GM18505 (cell line): ENCODE results near the gene EXOC4.

ENCODE experiments used
- ATAC-seq: cut with Tn5 transposase; IDR thresholded peaks from one replicate; pipeline ENCODE4 v1.9.1; 2021; ENCODE audit not compliant: unreplicated experiment
- POLR2A ChIP-seq: IDR thresholded peaks from 4 replicates; pipeline ENCODE4 v1.6.1; 2011; ENCODE audit warnings: borderline replicate concordance; ENCODE audit not compliant: insufficient read depth, insufficient read length; ENCODE audit errors: extremely low read depth

The EXOC4 gene

GRCh38 chr7:133502972-133503371 is 250.1 kb downstream of the EXOC4 start:
- no peak for TF ChIP-seq POLR2A
- no peak for ATAC-seq

GRCh38 chr7:133504825-133505224 is 251.9 kb downstream of the EXOC4 start:
- TF ChIP-seq POLR2A = no peak

DNA sequence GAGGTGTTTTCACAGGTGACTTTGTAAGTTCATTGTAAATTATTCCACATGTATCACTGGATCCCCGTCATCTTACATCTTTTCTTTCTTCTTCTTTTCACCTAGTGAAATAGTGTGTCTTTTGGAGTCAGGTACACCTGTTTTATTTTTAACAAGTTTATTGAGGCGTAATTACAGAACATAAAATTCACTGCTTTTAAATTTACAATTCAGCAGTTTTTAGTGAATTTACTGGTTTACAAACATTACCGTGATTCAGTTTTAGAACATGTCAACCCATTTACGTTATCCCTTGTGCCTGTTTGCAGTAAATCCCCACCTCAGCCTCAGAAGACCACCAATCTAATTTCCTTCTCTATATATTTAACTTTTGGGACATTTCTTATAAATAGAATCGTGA is 256.9 kb downstream of the EXOC4 start:
- ATAC-seq = no peak
- no peak for TF ChIP-seq POLR2A

More at GRCh38 chr7:133504825-133505224, 251.9 kb downstream of the EXOC4 start:
- no peak for ATAC-seq

DNA sequence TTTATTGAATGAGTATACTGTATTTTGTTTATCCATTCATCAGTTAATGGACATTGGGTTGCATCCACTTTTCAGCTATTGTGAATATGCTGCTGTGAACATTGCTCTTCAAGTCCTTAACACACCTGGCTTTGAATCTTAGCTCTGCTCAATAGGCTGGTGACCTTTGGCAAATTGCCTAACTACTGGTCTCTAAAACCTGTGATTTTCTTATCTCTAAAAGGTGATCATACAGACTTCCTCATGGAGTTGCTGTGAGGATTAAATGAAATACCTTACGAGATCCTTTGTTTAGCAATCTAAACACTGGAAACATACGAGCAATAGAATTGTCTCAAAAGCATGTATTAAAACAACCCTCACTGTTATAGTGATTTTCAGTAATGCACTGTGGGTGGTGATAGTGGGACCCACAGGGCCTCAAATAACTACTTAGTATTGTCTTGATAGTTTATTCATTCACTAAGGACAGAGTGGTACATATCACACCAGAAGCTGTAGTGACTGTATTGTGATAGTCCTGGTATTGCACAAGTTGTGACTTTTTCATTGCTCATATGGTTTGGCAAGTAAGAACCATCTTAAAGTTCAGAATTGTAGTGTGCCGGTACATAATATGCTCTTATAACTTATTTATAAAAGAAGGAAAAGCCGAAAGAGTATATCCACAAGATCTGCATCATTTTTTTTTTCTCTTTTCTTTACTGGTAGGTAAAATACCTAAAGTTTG is 257.6 kb downstream of the EXOC4 start:
- no peak for ATAC-seq
- no peak for TF ChIP-seq POLR2A

DNA sequence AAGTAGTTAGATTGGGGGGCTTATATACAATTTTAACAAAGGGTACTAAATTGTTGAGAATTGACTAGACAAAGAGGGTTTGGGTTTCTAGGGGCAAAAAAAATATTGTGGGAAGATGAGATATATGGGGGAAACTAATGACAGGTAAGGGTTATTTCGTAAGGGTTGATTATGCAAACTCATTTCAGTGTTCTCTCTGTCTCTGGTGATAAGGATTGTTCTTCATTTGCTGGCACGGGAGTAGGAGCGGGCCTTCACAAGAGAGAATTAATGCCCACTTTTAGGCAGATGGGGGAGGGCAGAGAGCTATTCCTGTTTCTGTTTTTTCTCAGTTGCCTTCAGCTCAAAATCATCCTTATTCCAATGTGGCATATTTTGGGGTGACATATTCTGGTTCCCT is 258.4 kb downstream of the EXOC4 start:
- no peak for ATAC-seq
- TF ChIP-seq POLR2A = no peak

DNA sequence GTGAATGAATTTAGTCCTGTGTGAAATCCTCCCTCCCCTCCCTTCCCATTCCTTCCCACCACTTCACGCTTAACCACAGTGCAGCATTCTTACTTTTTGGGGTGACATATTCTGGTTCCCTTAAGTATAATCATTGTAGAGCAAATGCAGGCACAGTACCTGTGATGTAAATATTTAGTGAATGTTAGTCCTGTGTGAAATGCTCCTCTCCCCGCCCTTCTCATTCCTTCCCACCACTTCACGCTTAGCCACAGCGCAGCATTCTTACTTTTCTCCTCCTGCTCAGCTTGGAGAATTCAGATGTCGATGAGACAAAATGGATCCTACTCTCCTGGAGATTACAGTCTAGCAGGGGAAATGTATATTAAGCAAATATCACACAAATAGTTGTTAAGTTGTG is 258.8 kb downstream of the EXOC4 start:
- no peak for TF ChIP-seq POLR2A
- ATAC-seq = no peak

GRCh38 chr7:133512560-133512959 is 259.7 kb downstream of the EXOC4 start:
- TF ChIP-seq POLR2A = no peak
- ATAC-seq = no peak

DNA sequence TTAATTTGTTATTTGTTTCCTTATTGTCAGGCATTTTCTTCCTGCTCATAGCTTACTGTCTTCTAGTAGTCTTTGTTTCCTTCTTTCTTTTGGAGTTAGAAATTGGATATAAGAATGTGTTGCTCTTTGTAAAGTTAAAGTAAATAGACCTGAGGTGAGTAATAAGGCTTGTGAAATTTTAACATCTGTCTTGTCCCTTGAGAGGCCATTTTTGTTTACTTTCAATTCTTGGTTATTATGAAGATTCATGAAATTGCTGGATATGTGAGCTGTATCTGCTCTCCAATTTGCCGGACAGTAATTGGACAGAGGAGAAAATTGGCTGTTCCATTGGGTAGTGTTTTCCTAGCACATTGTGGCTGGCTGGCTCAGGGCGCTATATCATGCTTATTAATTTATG is 260.7 kb downstream of the EXOC4 start:
- no peak for TF ChIP-seq POLR2A
- no peak for ATAC-seq

DNA sequence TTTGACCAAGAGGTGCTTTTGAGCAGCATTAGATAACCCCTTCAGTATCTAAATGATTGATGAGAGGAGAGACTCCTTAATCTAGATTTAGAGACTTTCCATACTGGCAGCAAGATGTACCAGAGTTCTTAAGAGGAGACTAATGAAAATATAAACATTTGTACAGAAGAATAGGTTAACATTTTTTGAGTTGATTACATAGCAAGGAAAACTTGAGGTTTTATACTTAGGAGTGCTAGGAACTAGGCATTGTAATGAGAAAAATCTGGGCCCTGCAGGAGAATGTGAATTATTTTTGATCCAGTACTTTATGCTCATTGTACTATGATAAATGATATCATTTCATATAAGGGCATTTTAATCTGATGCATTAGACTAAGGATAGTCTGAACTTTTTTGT is 261.7 kb downstream of the EXOC4 start:
- no peak for ATAC-seq

DNA sequence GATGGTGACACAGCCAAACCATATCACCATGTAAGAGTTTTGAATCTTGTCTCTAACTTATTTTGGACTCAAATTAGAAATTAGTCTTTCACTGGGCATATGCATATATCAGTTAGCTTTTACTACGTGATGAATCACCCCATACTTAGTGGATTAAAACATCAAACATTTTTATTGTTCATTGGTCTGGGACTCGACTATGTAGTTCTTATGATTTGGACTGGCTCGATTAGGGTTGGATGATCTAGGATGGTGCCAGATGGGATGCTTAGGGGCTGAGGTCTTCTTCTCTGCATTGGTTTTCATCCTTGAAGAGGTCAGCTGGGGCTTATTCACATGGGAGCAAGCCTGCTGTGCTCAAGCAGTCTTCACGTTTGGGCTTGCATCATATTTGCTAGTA is 264.9 kb downstream of the EXOC4 start:
- no peak for TF ChIP-seq POLR2A
- no peak for ATAC-seq

More for the DNA sequence above, 261.7 kb downstream of the EXOC4 start:
- TF ChIP-seq POLR2A = no peak

- no peak for TF ChIP-seq POLR2A
- ATAC-seq = no peak
These were observed 265.8 kb downstream of the EXOC4 start for GRCh38 chr7:133518718-133519117.

GRCh38 chr7:133520248-133520647 is 267.4 kb downstream of the EXOC4 start:
- TF ChIP-seq POLR2A = no peak
- ATAC-seq = no peak

DNA sequence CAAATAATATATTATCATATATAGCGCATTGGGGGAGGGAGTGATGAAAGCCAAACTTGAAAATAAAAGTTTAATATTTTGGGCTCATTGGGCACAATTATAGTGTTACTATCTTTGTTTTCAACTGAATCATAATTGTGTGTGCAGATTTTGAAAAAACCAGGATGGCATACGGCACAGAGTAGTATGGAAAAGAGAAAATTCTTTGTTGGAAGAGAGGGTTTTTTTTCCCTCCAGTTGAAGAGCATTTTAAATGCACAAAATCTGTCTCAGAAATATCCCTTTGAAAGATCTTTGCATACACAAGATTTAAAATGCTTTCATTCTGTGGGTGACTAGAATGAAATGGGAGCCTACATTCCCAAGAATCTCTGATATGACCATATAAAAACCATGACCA is 269.6 kb downstream of the EXOC4 start:
- ATAC-seq = no peak
- no peak for TF ChIP-seq POLR2A

DNA sequence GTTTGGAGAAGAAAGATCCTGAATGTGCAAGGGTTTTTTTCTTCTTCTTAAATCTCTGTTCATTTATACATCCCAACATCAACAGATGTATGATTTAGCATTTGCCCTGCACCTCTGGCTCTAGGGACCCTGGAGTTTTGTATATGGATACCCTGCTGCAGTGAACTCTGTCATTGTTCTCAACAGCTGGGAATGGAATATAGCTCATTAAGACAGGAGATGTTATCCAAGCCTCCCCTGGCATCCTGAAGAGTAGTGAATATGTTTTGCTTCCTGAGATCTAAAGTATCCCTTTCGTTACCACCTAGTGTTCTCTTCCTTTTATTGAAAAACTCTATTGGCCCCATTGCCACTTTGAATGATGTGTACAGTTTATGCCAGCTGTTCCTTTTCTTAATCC is 275.9 kb downstream of the EXOC4 start:
- no peak for TF ChIP-seq POLR2A
- ATAC-seq = no peak

GRCh38 chr7:133529861-133530260 is 277.0 kb downstream of the EXOC4 start:
- no peak for TF ChIP-seq POLR2A
- no peak for ATAC-seq
